ENCODE measurements around the gene USE1. TPM values are rescaled to one million over a fixed set of nuclear protein-coding genes. Genes with fewer than 3 reads are reported as not detected.

Gene USE1
- total RNA-seq, 1 experiment from 2014 or later = 27.5 TPM

GRCh38 chr19:17249887-17250548 is 34.9 kb downstream of the USE1 start:
- intact Hi-C loops (cut with micrococcal nuclease) = no loop called here
- peaks cover 36 to 47% of the 10 kb centered on the region in 2 experiments for H3K4me1 ChIP-seq (ENCODE audit: control insufficient read depth in 1 of 2, insufficient read depth in 2 of 2, low read length in 2 of 2)
- H4K20me1 ChIP-seq (ENCODE audit: insufficient read depth) = no peaks in the 10 kb centered on the region
- no peak for DNase-seq (ENCODE audit: low read depth, low spot score)
- TF ChIP-seq CBX3 (IDR thresholded peaks at IDR 0.05; ENCODE audit: low read depth) (no peak), POLR2A (IDR thresholded peaks at IDR 0.05; ENCODE audit: borderline replicate concordance, extremely low read depth, insufficient read depth, insufficient read length) (no peak), ATF3 (IDR thresholded peaks at IDR 0.05) (no peak)
- no peaks in the 10 kb centered on the region for H3K27me3 ChIP-seq (ENCODE audit: insufficient read depth, low read length)
- RAD21 ChIA-PET (ENCODE audit: low non-redundant PET in 1 of 2, low total read pairs in 2 of 2, uncharacterized antibody in 2 of 2, unreplicated experiment in 2 of 2) = no interaction called here
- peak overlapping the region; percentile 43; the same call in 1 of the 2 replicates for H3K27ac ChIP-seq (ENCODE audit: low read depth, low read length)
- no peak overlapping the region for H3K4me3 ChIP-seq (replicated peaks in 1 of 2; ENCODE audit: low read depth in 1 of 2, low read length in 2 of 2)
- no peak overlapping the region for H2AFZ ChIP-seq (ENCODE audit: low read depth, low read length, poor library complexity, severe bottlenecking)
- no peaks in the 10 kb centered on the region for H3K9me2 ChIP-seq (ENCODE audit: insufficient read depth)
- H3K79me2 ChIP-seq (ENCODE audit: insufficient read depth, low read length) = peaks cover 2% of the 10 kb centered on the region; the same call in 1 of the 2 replicates
- peak overlapping the region; percentile 94 for H3K4me2 ChIP-seq (ENCODE audit: low read length)
- no TSS peak for BruUV-seq (replicated peaks)
- no peaks in the 10 kb centered on the region for H3K9me3 ChIP-seq (ENCODE audit: control insufficient read depth in 1 of 2, insufficient read depth in 1 of 2, low read depth in 1 of 2, low read length in 2 of 2)
- CTCF ChIA-PET = interaction anchor here (1.8 kb wide), 1 partner anchor 10 kb away, joined by 8 read pairs; no protein-coding TSS in a partner anchor
- no peaks in the 10 kb centered on the region for H3K36me3 ChIP-seq (ENCODE audit: control insufficient read depth in 1 of 2, insufficient read depth in 2 of 2, low read length in 2 of 2)
- POLR2A ChIA-PET = interaction anchor here (1.3 to 1.9 kb wide), 3 partner anchors 9 to 17 kb away, joined by 3 to 7 read pairs (median 7); partner anchors contain the start of gene BABAM1
- no peak for ATAC-seq
- no peak overlapping the region for H3K9ac ChIP-seq (ENCODE audit: low read length)

- H3K4me2 ChIP-seq (ENCODE audit: low read length) = no peak overlapping the region
Measured at GRCh38 chr19:17254636-17255035, 39.5 kb downstream of the USE1 start.

More at GRCh38 chr19:17254636-17255035, 39.5 kb downstream of the USE1 start:
- H3K79me2 ChIP-seq (ENCODE audit: insufficient read depth, low read length) = no peaks in the 10 kb centered on the region
- no peaks in the 10 kb centered on the region for H3K27me3 ChIP-seq (ENCODE audit: insufficient read depth, low read length)
- ChIA-PET CTCF (interaction anchor here (1.0 kb wide), 1 partner anchor 12 kb away, joined by 4 read pairs; the partner anchor contains the start of gene BABAM1), RAD21 (ENCODE audit: low non-redundant PET in 1 of 2, low total read pairs in 2 of 2, uncharacterized antibody in 2 of 2, unreplicated experiment in 2 of 2) (no interaction called here), POLR2A (no interaction called here)
- intact Hi-C loops (cut with micrococcal nuclease) = no loop called here
- peaks cover 2 to 11% of the 10 kb centered on the region in 2 experiments; a peak in 3 of 4 replicates for H3K4me1 ChIP-seq (ENCODE audit: control insufficient read depth in 1 of 2, insufficient read depth in 2 of 2, low read length in 2 of 2)
- H3K9me2 ChIP-seq (ENCODE audit: insufficient read depth) = no peaks in the 10 kb centered on the region
- H3K9me3 ChIP-seq (ENCODE audit: control insufficient read depth in 1 of 2, insufficient read depth in 1 of 2, low read depth in 1 of 2, low read length in 2 of 2) = no peaks in the 10 kb centered on the region
- DNase-seq (ENCODE audit: low read depth, low spot score) = no peak
- no peak overlapping the region for H2AFZ ChIP-seq (ENCODE audit: low read depth, low read length, poor library complexity, severe bottlenecking)
- no peak overlapping the region for H3K4me3 ChIP-seq (replicated peaks in 1 of 2; ENCODE audit: low read depth in 1 of 2, low read length in 2 of 2)
- H4K20me1 ChIP-seq (ENCODE audit: insufficient read depth) = no peaks in the 10 kb centered on the region
- H3K9ac ChIP-seq (ENCODE audit: low read length) = no peak overlapping the region
- ATAC-seq = no peak
- TF ChIP-seq YY1 (IDR thresholded peaks at IDR 0.05; ENCODE audit: extremely low read depth, insufficient replicate concordance, low read depth, low read length) (no peak), SIN3A (IDR thresholded peaks at IDR 0.05; ENCODE audit: low read depth) (no peak), CEBPB (IDR thresholded peaks at IDR 0.05; ENCODE audit: low read depth) (no peak), SP1 (IDR thresholded peaks at IDR 0.05; ENCODE audit: low read depth) (no peak), ZBTB33 (IDR thresholded peaks at IDR 0.05; ENCODE audit: extremely low read depth, insufficient replicate concordance, low read length) (no peak), REST (IDR thresholded peaks at IDR 0.05; ENCODE audit: low read depth) (no peak)
- H3K27ac ChIP-seq (ENCODE audit: low read depth, low read length) = no peak overlapping the region
- H3K36me3 ChIP-seq (ENCODE audit: control insufficient read depth in 1 of 2, insufficient read depth in 2 of 2, low read length in 2 of 2) = no peaks in the 10 kb centered on the region
- BruUV-seq (replicated peaks) = no TSS peak

Data from HCT116 (cell line).